H1 (cell line): ENCODE measurements around the gene EXTL1. TPM values are rescaled to one million over a fixed set of nuclear protein-coding genes. Genes with fewer than 3 reads are reported as not detected.
A peak's percentile ranks its signal among the peaks of the same experiment; 100 is the strongest.

Source experiments
- CTCF ChIA-PET: fragments of 300-600 bp; sonication (Branson Sonifier 250); formaldehyde crosslinking; loops from one replicate; lab custom pipeline; 2021; ENCODE audit not compliant: partially characterized antibody; lab: Charles Lee
- POLR2A ChIA-PET: fragments of 300-600 bp; sonication (Branson Sonifier 250); formaldehyde crosslinking; loops from one replicate; lab custom pipeline; 2021; ENCODE audit warnings: inconsistent platforms; ENCODE audit not compliant: partially characterized antibody; lab: Charles Lee
- DNase-seq, 2 experiments: peaks; one replicate each; pipeline versions ENCODE4 v3.0.0 to v3.0.0-alpha.2; 2010 to 2022; ENCODE audit warnings: low spot score in 2 of 2, low read depth in 1 of 2, mixed read lengths in 1 of 2
- FAIRE-seq: peaks from 2 replicates; lab custom pipeline; 2011; peaks lifted over from hg19 to GRCh38; lab: Jason Lieb, UNC
- H2AFZ ChIP-seq: 2 replicates; pipeline ENCODE4 v1.8.1; 2012; ENCODE audit warnings: low read length, inconsistent platforms
- H2AK5ac ChIP-seq: 2 replicates; pipeline ENCODE4 v1.6.1; 2013; ENCODE audit warnings: low read depth, low read length
- H2BK120ac ChIP-seq: replicated peaks from 2 replicates; pipeline ENCODE3; 2013; ENCODE audit warnings: low read depth, low read length, inconsistent platforms
- H2BK12ac ChIP-seq: 2 replicates; pipeline ENCODE4 v1.6.1; 2013; ENCODE audit warnings: low read depth, low read length
- H2BK15ac ChIP-seq: 2 replicates; pipeline ENCODE4 v1.6.1; 2013; ENCODE audit warnings: low read length
- H2BK20ac ChIP-seq: 2 replicates; pipeline ENCODE4 v1.6.1; 2013; ENCODE audit warnings: low read length
- H2BK5ac ChIP-seq: 2 replicates; pipeline ENCODE4 v1.6.1; 2013; ENCODE audit warnings: low read depth, low read length
- H3K14ac ChIP-seq: 2 replicates; pipeline ENCODE4 v1.6.1; 2013; ENCODE audit warnings: inconsistent platforms; ENCODE audit not compliant: insufficient read length
- H3K18ac ChIP-seq: 2 replicates; pipeline ENCODE4 v1.6.1; 2013; ENCODE audit warnings: low read length; ENCODE audit errors: extremely low read depth
- H3K23ac ChIP-seq: 2 replicates; pipeline ENCODE4 v1.6.1; 2013; ENCODE audit warnings: inconsistent platforms; ENCODE audit not compliant: insufficient read length
- H3K23me2 ChIP-seq: 2 replicates; pipeline ENCODE4 v1.6.1; 2013; ENCODE audit warnings: low read depth, low read length
- H3K27ac ChIP-seq: 2 replicates; pipeline ENCODE4 v1.6.1; 2011; ENCODE audit warnings: low read depth, low read length, inconsistent platforms
- H3K27me3 ChIP-seq, 4 experiments: replicated peaks in 1 of 4; 1 replicate in 1 of 4; 2 replicates in 3 of 4; pipeline versions ENCODE4 v1.6.1 to v1.8.1; 2011 to 2013; ENCODE audit warnings: low read length in 3 of 4, mild to moderate bottlenecking in 3 of 4, inconsistent platforms in 2 of 4, mixed read lengths in 2 of 4, moderate library complexity in 1 of 4; ENCODE audit not compliant: control insufficient read depth in 3 of 4, insufficient read depth in 3 of 4; ENCODE audit errors: extremely low read depth in 1 of 4
- H3K36me3 ChIP-seq, 4 experiments: 2 replicates each; pipeline versions ENCODE4 v1.6.1 to v1.8.1; 2011 to 2013; ENCODE audit warnings: mild to moderate bottlenecking in 4 of 4, low read length in 3 of 4, moderate library complexity in 2 of 4, control low read depth in 1 of 4, inconsistent platforms in 1 of 4; ENCODE audit not compliant: insufficient read depth in 4 of 4, control insufficient read depth in 2 of 4
- H3K4ac ChIP-seq: replicated peaks from 2 replicates; pipeline ENCODE3; 2013; ENCODE audit warnings: low read length, low read depth, mixed read lengths, inconsistent platforms; ENCODE audit not compliant: insufficient read length
- H3K4me1 ChIP-seq, 4 experiments: replicated peaks in 1 of 4; 1 replicate in 1 of 4; 2 replicates in 3 of 4; pipeline versions ENCODE4 v1.6.1 to v1.8.1; 2011 to 2013; ENCODE audit warnings: low read length in 3 of 4, inconsistent platforms in 2 of 4, mixed read lengths in 1 of 4; ENCODE audit not compliant: insufficient read depth in 4 of 4, control insufficient read depth in 3 of 4
- H3K4me2 ChIP-seq, 2 experiments: 2 replicates each; pipeline versions ENCODE4 v1.6.1 to v1.8.1; 2011 to 2013; ENCODE audit warnings: low read depth in 2 of 2, low read length in 2 of 2, control low read depth in 1 of 2, inconsistent platforms in 1 of 2, mild to moderate bottlenecking in 1 of 2; ENCODE audit not compliant: insufficient read depth in 1 of 2
- H3K4me3 ChIP-seq, 4 experiments: fragments of 200-600, 300-600 bp in 1 of 4; sonication (generic), shearing (Covaris generic), sonication (Bioruptor Twin) in 1 of 4; 2 replicates each; pipeline versions ENCODE4 v1.5.1 to v1.8.1; 2011 to 2016; ENCODE audit warnings: low read length in 4 of 4, low read depth in 3 of 4, control low read depth in 2 of 4, inconsistent platforms in 2 of 4, mild to moderate bottlenecking in 2 of 4, mixed read lengths in 1 of 4, moderate library complexity in 1 of 4; ENCODE audit not compliant: insufficient read depth in 2 of 4; ENCODE audit errors: extremely low read depth in 1 of 4
- H3K56ac ChIP-seq: replicated peaks from 2 replicates; pipeline ENCODE3; 2013; ENCODE audit warnings: low read depth, mild to moderate bottlenecking, mixed read lengths, low read length, inconsistent platforms; ENCODE audit not compliant: insufficient read length
- H3K79me1 ChIP-seq: 2 replicates; pipeline ENCODE4 v1.6.1; 2013; ENCODE audit warnings: low read depth, low read length, control low read depth
- H3K79me2 ChIP-seq, 2 experiments: 2 replicates each; pipeline versions ENCODE4 v1.6.1 to v1.8.1; 2012 to 2013; ENCODE audit warnings: low read length in 2 of 2, mild to moderate bottlenecking in 2 of 2, inconsistent platforms in 1 of 2; ENCODE audit not compliant: insufficient read depth in 2 of 2, control insufficient read depth in 1 of 2
- H3K9ac ChIP-seq, 4 experiments: replicated peaks in 1 of 4; 1 replicate in 1 of 4; 2 replicates in 3 of 4; pipeline versions ENCODE4 v1.6.1 to v1.8.1; 2011 to 2013; ENCODE audit warnings: low read depth in 3 of 4, low read length in 3 of 4, control low read depth in 2 of 4, mild to moderate bottlenecking in 2 of 4, moderate library complexity in 2 of 4, inconsistent platforms in 1 of 4; ENCODE audit errors: extremely low read depth in 1 of 4
- H3K9me3 ChIP-seq, 2 experiments: 2 replicates each; pipeline versions ENCODE4 v1.6.1 to v1.8.1; 2012 to 2013; ENCODE audit warnings: mild to moderate bottlenecking in 2 of 2, moderate library complexity in 2 of 2, control low read depth in 1 of 2, inconsistent platforms in 1 of 2, low read depth in 1 of 2, low read length in 1 of 2, mixed read lengths in 1 of 2; ENCODE audit not compliant: insufficient read depth in 2 of 2
- H4K20me1 ChIP-seq, 2 experiments: replicated peaks in 1 of 2; 2 replicates each; pipeline versions ENCODE3 to v1.8.1; 2011 to 2013; ENCODE audit warnings: inconsistent platforms in 2 of 2, low read length in 2 of 2, mild to moderate bottlenecking in 1 of 2; ENCODE audit not compliant: insufficient read depth in 2 of 2, control insufficient read depth in 1 of 2
- H4K5ac ChIP-seq: 2 replicates; pipeline ENCODE4 v1.6.1; 2013; ENCODE audit warnings: low read length, low read depth, mixed read lengths, inconsistent platforms; ENCODE audit not compliant: insufficient read length
- H4K8ac ChIP-seq: 2 replicates; pipeline ENCODE4 v1.8.0; 2013; ENCODE audit warnings: mild to moderate bottlenecking, moderate library complexity, low read length, inconsistent platforms; ENCODE audit not compliant: insufficient read depth; ENCODE audit errors: extremely low read depth
- H4K91ac ChIP-seq: replicated peaks from 2 replicates; pipeline ENCODE3; 2013; ENCODE audit warnings: low read length, mixed read lengths, inconsistent platforms; ENCODE audit not compliant: insufficient read length
- BCL11A ChIP-seq, 2 experiments: IDR thresholded peaks; one replicate each; pipeline ENCODE4 v1.6.1; 2011; ENCODE audit warnings: low read depth in 2 of 2, low read length in 2 of 2, mild to moderate bottlenecking in 2 of 2
- E2F6 ChIP-seq: IDR thresholded peaks from 2 replicates; pipeline ENCODE4 v1.6.1; 2012; ENCODE audit warnings: inconsistent platforms
- EZH2 ChIP-seq: fragments of 200-600 bp; sonication (generic); IDR thresholded peaks from 2 replicates; pipeline ENCODE4 v1.7.1; 2012; ENCODE audit warnings: low read depth, mild to moderate bottlenecking, moderate library complexity, low read length, inconsistent platforms; ENCODE audit not compliant: severe bottlenecking
- MAFK ChIP-seq: IDR thresholded peaks from 2 replicates; pipeline ENCODE4 v1.6.1; 2012; ENCODE audit warnings: low read depth, mild to moderate bottlenecking, improper control_type of control experiment, low read length
- RFX5 ChIP-seq: IDR thresholded peaks from 2 replicates; pipeline ENCODE4 v1.6.1; 2011; ENCODE audit warnings: low read depth, low read length, improper control_type of control experiment, borderline replicate concordance
- TEAD4 ChIP-seq: IDR thresholded peaks from 2 replicates; pipeline ENCODE4 v1.6.1; 2012; ENCODE audit warnings: low read depth, low read length, inconsistent platforms, mixed read lengths
- WGBS, 2 experiments: shearing (Covaris generic) in 1 of 2; methylation state at CpG; one replicate each; pipeline versions ENCODE4 v1.1.6 to v1.1.7; 2013 to 2015; ENCODE audit warnings: low lambda C conversion rate in 2 of 2, mixed read lengths in 2 of 2, inconsistent platforms in 1 of 2, low coverage in 1 of 2, missing lambda C conversion rate in 1 of 2; ENCODE audit not compliant: insufficient replicate concordance in 2 of 2, insufficient coverage in 1 of 2, insufficient read length in 1 of 2; ENCODE audit errors: extremely low coverage in 1 of 2, missing lambda C conversion rate in 1 of 2; 5-methylcytosine and 5-hydroxymethylcytosine counted together
- polyA plus RNA-seq, 7 experiments: library from polyadenylated mRNA; depleted of rRNA in 3 of 7; stranded (reverse) in 5 of 7; unstranded in 2 of 7; fragments of >200 nt in 5 of 7; fragments of 200-250 nt in 2 of 7; gene quantifications; 1 replicate in 5 of 7; 2 replicates in 1 of 7; 4 replicates in 1 of 7; pipeline versions ENCODE4 v1.2.1 to v1.2.3, GENCODE V29; 2011 to 2013; ENCODE audit warnings: missing spikeins in 2 of 7, mixed read lengths in 2 of 7
- total RNA-seq: library from RNA; stranded (reverse); fragmentation: NEBNext Ultra II Directional; extraction: Animal tissue kit (Norgen Biotek cat#: 25700); gene quantifications from 2 replicates; pipeline ENCODE4 v1.2.1, GENCODE V29; 2021

EXTL1 gene
- total and polyA plus RNA-seq, 2 of the 8 experiments (the other 6 are each of a cell fraction or from before 2014, with no cell fraction given) = 0.89 to 1.2 TPM

DNA sequence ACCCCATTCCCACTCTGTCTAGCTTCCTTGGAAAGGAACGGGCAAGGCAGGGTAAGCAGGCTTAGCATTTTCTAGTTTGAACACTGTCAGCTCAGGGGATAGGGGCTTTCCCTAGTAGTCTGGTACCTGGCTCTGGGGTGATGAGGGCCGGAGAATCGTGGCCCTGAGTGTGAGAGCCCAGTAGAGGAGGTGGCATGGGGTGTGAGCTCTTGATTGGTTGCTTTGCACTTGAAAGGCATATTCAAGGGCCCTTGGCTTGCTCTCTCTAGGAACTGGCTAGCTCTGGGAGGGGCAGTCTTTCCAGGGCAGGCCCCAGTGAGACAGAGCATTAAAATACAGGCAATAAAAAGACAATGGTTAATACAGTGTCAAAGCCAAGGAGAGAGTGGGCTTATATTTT, 10.8 kb upstream of the EXTL1 start:
- Histone ChIP-seq H2BK12ac (no peak overlapping the region; the same call in 1 of the 2 replicates), H3K27ac (no peak overlapping the region), H3K9ac (peak overlapping the region in 1 of 4 experiments; percentile 27; a peak in 1 of 7 replicates), H2BK15ac (no peak overlapping the region), H2BK5ac (peak overlapping the region; percentile 19; the same call in 1 of the 2 replicates), H3K4me1 (peaks cover 0 to 5% (median 3%) of the 10 kb centered on the region in 4 experiments; a peak in 6 of 7 replicates), H2BK120ac (no peak overlapping the region), H4K20me1 (no peaks in the 10 kb centered on the region), H3K18ac (0 out of 2 replicates have a peak overlapping the region, but pooled peaks have one; percentile 38), H3K9me3 (no peaks in the 10 kb centered on the region), H3K4ac (no peak overlapping the region), H2AFZ (0 out of 2 replicates have a peak overlapping the region, but pooled peaks have one; percentile 55), H3K23me2 (no peaks in the 10 kb centered on the region), H3K4me2 (peak overlapping the region in 1 of 2 experiments; percentile 39; a peak in 1 of 4 replicates), H2BK20ac (no peak overlapping the region), H3K56ac (no peak overlapping the region), H4K91ac (peak overlapping the region; percentile 22), H4K8ac (no peak overlapping the region), H4K5ac (no peak overlapping the region), H3K4me3 (no peak overlapping the region), H3K27me3 (no peaks in the 10 kb centered on the region), H3K79me1 (no peaks in the 10 kb centered on the region), H3K36me3 (no peaks in the 10 kb centered on the region), H3K14ac (no peak overlapping the region), H3K79me2 (no peaks in the 10 kb centered on the region), H2AK5ac (no peak overlapping the region), H3K23ac (no peak overlapping the region)
- 50% methylated on average over 3 of the region's 3 CpGs; no CpG with 5 or more reads in 1 of the 2 experiments for WGBS, 2 experiments
- ChIA-PET CTCF (interaction anchor here (0.6 to 5.8 kb wide), 24 partner anchors 11 to 253 kb away, joined by 3 to 66 read pairs (median 4); partner anchors contain the start of genes EXTL1, MTFR1L and PAFAH2), POLR2A (interaction anchor here (1.2 to 1.6 kb wide), 3 partner anchors 13 to 110 kb away, joined by 3 to 4 read pairs (median 3); partner anchors contain the start of gene PAFAH2)
- FAIRE-seq = peak; percentile 52
- DNase-seq = no peak
- TF ChIP-seq TEAD4 (no peak), BCL11A (IDR thresholded peaks at IDR 0.05; ENCODE audit: low read depth in 2 of 2, low read length in 2 of 2) (no peak), E2F6 (no peak), EZH2 (no peak), MAFK (no peak), RFX5 (no peak)
